Dermis blood vessel endothelial cell (primary cell): Measurements from ENCODE around the gene CHST11. TPM values are rescaled to one million over a fixed set of nuclear protein-coding genes. Genes with fewer than 3 reads are reported as not detected.
"Not testable (repeated sequence)": the region's sequence is repeated elsewhere in the genome, so short reads cannot be mapped to it uniquely, and the experiment has no call there.

ENCODE experiments used
- DNase-seq: peaks from one replicate; pipeline ENCODE4 v3.0.0; 2010
- total RNA-seq: library from RNA; depleted of rRNA; stranded (reverse); fragments of >200 nt; gene quantifications from 2 replicates; pipeline ENCODE4 v1.2.3, GENCODE V29; 2014

Gene CHST11
- total RNA-seq, 1 donor from 2014 or later, result 10.0 TPM

DNA sequence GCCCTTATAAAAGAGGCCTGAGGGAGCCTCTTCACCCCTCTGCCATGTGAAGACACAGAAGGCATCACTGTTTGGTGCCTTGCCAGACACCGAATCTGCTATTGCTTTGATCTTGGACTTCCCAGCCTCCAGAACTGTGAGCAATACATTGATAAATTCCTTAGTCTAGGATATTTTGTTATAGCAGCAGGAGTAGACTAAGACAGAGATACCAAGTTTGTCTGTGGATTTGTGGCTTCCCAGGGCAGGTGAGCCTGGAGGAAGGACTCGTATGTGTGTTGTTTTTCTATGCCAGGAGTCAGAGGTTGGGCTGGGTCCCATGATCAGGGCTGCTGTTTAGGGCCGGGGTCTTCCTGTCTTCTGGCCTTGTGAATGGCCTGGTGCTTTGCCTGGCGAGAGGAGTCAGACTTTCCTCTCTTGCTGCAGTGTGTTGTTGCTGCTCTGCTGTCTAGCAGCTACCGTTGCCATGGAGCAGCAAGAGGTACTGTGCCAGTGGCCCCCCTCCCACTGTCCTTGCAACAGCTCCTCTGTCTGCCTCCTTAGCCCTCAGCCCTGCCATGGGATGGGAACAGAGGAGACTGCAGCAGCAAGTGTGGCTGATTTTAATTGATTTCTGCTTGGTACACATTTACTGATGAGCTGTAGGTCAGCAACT lies 111.2 kb downstream of the CHST11 start:
- no peak for DNase-seq

DNA sequence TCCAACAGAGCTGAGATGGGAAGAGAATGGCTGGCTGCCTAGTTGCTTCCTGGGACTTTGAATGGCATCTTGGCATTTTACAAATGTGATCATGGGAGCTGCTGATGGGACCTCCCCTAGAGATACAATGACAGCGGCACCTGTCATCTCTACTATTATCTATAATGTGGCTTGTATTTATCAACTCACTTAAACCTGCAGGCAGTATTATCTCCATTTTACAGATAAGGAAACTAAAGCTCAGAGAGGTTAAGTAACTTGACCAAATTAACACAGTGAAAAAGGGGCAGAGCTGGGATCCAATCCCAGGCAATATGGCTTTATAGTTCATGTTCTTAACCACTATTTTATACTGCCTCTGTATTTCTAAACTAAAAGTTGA lies 111.7 kb downstream of the CHST11 start:
- DNase-seq, result no peak

DNA sequence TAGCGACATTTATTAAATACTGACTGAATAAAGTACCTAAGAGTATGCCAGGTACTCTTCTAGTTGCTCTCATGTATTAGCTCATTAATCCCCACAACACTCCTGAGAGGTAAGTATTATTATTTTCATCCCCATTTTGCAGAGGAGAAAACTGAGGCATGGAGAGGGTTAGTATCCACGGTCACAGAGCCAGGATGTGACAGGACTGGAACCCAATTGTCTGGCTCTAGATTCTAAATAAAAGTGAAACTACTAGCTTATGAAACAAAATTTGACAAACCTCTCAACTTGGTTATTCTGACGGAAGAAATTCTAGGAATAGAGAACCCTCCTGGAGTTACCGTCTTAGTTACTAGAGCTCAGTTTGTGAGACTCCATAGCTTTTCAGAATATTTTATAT lies 112.2 kb downstream of the CHST11 start:
- DNase-seq, result no peak

DNA sequence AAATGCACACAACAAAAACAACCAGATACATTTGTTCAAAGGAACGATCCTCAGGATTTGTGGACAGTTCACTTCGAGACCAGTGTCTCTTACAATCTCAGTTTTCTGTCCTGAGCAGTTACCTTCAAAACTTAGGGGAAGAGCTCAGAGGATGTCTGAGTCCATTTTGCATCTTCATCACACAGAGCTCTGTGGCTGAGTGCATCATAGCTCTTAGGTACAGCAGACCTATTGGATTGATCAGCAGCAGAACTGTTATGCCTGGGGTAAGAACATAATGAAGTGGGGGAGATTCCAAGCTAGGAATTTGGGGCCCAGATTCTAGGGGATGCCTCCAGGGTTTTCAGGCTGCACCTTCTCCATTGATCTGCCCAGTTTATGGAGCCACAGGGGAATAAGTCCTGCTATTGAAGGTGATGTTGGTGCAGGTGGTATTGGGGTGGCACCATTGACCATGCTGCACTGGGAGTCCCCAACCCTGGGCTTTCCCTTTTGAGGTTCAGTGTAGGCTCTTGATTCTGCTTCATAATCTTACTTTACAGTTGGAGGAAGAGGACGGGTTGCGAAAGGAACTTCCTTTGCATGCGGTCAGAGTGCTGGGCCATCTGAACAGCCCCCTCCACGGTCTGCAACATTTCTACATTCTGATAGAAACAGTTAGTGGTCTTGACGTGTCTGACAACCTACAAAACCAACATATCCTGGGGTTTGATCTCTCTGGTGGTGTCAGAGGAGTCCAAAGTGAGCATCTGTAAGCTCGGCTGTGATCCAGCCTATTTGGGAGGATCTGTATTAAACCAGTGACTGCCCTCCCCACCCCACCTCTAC lies 112.8 kb downstream of the CHST11 start:
- no peak for DNase-seq

DNA sequence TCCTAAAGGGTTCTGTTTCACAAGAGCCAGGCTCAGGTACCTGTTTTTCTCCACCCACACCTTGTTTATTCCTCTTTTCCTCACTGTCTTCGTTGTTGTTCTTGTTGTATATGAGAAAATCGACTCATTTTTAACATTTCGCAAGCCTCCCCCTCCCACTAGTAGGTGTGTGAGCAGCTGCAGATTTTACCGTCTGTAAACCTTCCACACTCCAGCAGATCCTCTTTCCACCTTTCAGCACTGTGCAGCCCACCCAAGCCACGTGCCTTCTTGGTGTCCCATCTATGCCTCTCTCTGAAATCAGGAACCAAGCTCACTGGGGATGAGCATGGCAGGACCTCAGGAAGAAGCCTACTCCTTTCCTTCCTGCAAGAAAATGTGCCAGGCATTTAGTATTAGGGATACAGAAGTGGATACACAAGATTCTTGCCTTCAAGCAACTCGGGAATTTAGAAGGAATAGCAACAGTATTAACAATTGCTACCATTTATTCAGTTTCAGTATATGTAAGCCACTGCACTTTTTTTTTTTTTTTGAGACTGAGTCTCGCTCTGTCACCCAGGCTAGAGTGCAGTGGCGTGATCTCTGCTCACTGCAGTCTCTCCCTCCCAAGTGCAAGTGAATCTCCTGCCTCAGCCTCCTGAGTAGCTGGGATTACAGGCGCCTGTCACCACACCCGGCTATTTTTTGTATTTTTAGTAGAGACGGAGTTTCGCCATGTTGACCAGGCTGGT lies 113.6 kb downstream of the CHST11 start:
- DNase-seq, result no peak

DNA sequence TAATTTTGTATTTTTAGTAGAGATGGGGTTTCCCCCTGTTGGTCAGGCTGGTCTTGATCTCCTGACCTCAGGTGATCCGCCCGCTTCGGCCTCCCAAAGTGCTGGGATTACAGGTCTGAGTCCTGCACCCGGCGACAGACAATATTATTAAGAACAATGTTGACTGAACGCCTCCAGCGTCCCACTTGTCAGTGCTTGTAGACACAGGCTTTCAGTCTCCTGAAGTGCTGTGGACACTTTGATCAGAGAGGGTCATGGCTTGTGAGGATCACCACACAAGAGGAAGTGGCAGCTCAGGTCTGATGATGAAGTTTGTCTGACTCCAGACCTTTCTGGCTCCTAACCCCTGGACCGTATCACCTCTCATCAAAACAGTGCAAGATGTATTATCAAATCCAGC lies 114.6 kb downstream of the CHST11 start:
- DNase-seq, result no peak

DNA sequence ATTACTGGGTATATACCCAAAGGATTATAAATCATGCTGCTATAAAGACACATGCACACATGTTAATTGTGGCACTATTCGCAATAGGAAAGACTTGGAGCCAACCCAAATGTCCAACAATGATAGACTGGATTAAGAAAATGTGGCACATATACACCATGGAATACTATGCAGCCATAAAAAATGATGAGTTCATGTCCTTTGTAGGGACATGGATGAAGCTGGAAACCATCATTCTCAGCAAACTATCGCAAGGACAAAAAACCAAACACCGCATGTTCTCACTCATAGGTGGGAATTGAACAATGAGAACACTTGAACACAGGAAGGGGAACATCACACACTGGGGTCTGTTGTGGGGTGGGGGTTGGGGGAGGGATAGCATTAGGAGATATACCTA lies 117.6 kb downstream of the CHST11 start:
- not testable (repeated sequence) for DNase-seq

DNA sequence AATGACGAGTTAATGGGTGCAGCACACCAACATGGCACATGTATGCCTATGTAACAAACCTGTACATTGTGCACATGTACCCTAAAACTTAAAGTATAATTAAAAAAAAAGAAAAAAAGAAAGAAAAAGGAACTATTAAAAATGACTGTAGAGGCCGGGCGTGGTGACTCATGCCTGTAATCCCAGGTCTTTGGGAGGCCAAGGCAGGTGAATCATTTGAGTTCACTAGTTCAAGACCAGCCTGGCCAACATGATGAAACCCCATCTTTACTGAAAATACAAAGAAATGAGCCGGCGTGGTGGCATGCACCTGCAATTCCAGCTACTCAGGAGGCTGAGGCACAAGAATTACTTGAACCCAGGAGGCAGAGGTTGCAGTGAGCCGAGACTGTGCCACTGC lies 118.0 kb downstream of the CHST11 start:
- not testable (repeated sequence) for DNase-seq

DNA sequence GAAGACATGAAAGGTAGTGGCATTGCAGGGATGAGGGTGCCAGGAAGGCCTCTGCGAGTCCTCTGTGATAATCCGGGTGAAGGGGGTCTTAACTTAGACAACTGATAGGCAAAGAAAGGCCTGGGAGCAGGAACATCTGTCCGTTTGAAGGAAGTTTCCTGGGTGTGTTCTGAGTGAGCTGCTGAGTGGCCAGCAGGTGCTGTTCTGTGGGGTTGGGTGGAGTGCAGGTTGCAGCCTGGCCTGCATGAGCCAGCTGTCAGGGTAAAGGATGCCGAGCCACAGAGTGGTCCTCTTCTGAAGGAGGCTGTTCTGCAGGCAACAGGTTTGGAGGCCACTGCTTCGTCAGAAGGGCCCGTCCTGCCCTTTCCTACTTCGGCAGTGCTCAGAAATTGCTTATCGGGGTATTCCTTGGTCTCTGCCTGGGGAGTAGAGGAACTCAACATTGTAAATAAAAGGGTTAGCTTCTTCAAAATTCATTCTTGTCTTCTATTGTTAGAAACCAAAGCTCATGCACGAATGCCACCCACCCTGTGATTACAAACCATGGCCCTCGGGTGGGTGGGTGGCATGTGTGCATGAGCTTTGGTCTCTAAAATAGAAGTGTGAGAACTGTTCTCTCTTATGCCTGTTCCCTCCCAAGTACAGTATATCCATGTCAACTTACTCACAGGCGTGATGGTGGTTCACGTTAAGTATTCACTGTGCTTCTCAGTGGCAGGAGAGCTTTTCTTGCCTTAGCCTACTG lies 118.9 kb downstream of the CHST11 start:
- DNase-seq, result no peak

DNA sequence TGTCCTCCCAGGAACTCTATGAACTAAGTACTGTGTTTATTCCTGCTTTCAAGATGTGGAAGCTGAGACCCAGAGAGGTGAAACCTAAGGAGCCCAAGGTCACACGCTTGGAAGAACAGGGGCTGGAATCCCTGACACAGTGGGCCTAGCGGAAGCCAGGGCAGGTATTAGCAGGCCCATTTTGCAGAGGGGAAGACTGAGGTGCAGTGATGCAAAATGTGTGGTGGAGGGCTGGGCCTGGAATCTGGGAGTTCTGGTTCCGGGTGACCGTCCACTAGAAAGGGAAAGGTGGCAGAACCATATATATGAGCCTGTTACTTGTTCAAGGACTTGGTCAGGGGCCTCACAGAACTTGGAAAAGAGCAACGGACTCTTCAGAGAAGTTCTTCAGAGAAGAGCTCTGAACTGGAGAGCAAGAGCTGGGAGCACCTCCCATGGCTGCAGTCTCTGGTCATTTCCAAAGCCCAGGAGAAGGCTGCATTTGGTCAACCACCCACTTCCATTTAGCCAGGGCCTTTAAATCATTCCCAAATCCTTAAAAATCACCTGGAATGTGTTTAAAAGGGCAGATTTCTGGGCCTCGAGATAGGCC lies 119.5 kb downstream of the CHST11 start:
- DNase-seq, result no peak

DNA sequence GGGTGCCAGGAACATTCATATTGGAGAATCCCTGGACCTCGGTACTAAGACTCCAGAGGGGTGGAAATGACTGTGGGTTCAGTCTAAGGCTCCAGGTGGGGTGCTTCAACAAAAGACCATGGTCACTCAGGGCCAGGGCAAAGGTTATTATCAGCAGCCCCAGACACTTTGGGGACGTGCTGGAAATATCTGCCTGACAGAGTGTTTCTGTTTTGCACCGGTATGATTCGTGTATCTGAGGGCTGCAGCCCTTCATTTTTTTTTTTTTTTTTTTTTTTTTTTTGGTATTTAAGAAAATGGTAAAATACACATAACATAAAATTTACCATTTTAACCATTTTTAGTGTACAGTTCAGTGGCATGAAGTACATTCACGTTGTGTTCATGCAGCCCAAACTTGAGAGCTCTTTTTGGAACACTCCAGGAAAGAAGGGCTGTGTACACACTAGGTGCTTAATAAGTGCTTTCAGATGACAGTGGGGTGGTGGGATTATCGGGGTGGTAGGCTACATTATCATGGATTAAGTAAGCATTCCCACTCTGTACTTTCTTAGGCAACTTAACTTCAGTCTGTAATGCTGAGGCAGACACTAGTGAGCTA lies 120.3 kb downstream of the CHST11 start:
- DNase-seq, result no peak

DNA sequence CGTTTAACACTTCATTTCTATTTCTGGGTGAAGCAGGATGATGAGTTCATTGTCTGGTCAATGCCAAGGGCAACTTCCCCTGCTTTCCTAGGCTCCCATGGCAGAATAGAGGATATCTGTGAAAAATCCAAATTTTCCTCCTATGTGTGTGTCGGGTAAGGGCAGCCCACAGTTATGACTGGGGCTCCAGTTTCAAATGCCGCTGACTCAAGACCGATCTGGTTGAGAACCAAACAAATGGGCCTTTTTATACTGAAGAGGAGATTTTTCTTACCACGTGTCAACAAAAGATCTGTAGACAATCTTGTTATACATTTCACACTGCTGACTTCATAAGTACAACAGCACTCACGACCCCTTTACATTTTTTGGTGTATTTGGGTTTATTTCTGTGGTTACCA lies 120.8 kb downstream of the CHST11 start:
- DNase-seq, result no peak

DNA sequence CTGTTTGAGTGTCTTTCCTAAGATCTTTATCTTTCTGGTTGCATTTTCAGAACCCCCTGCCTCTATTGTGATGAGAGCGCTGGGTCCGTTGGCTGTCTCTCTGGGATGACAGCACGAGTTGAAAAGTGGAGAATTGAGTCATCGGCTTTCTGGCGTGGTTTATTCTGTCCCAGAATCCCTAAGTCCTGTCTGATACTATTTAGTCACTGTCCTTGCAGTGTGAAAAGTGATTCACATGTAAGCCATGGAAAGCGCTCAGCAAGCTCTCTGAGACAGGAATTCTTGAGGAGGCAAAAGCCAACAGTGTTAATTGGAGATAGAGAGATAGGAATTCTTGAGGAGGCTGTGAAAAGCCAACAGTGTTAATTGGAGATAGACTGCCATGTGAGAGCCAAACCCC lies 121.7 kb downstream of the CHST11 start:
- DNase-seq, result peak; percentile 8

DNA sequence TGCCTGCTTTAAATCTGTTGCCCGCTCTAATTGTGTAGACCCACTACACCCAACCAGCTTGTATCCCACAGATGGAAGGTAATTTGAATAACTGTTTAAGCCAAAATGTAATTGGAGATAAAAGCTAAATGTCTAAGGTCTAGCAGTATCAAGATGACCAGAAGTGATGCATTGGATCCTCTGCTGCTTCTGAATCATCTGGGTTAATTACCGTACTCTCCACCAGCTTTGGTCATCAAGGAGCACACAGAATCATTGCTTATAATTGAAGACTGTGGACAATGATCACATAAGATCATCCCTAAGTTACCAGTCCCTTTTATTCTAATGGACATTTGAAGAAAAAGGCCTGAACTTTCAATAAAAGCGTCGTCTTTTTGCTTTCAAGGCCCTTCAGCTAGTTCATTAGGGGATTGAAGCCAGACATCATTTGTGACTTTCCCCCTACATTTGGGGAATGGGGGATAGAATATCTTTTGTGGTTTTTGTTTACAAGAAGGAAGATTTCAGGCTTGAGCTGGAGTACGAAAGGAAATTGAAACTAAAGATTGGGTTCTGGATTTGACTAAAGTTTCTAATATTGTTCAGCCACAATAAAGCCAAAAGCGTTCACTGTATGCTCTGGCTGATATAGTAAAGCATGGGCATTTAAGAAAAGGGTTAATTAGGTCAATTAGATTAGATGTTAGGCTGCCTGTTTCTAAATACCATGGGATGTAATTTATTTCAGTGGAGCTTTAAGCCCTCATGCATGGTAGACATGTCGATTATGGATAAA lies 123.2 kb downstream of the CHST11 start:
- no peak for DNase-seq

DNA sequence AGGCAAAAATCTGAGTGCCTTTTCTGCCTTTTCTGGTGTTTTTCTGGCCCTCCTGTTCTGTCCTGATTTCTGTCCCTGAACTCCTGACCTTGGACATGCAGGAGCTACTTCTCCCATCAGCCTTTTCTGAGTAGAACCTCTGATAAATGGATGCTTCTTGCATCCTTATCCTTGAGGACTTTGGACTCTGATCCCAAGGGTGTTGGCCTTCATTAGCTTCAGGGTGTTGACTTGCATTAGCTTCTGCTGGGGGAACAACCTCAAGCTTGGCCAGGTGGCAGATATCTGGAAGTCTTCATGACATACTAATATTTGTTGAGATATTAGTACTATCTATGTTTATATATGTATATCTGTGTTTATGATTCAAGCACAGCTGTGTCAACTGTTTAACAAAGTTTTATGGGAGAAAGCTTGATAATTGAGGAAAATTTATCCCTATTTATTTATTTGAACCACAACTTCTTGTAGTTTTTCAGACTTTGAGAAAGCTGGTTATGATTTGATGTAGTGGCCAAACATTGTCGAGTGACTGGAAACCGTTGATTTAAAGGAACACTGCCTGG lies 124.3 kb downstream of the CHST11 start:
- DNase-seq, result no peak

DNA sequence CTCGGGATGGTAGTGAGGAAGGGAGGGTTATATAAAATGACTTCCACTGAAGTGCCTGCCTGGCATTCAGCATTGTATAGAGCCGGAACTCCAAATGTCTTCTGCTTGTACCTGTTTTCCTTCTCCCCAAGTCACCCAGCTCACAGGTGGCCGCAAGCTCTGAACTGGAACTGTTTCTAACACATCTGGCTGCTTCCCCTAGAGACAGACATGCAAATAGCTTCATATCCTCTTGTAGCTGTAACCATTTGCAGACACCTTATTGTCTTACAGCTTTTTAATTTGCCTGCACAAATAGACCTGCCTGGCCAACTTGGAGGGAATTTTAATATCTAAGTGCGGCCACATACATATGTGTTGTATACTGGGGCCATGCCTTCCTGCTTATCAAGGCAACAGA lies 126.0 kb downstream of the CHST11 start:
- no peak for DNase-seq

DNA sequence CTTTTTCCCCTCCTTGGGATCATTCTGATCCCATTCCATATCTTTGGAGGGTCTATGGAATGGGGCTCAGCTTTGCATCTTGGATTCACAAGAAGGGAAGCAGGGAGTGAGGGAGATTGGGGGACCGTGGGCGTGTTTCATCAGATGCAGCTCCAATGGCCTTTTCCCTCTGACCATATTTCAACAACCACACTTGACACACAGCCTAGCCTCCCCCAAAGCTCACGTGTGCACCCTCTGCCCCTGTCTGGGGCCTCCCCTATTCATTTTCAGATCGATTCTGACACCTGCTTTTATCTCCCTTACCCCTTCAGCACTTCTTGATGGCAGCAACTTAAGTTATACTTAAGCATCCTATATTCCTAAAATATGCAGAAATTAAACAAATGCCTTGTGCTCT lies 126.6 kb downstream of the CHST11 start:
- DNase-seq, result no peak

DNA sequence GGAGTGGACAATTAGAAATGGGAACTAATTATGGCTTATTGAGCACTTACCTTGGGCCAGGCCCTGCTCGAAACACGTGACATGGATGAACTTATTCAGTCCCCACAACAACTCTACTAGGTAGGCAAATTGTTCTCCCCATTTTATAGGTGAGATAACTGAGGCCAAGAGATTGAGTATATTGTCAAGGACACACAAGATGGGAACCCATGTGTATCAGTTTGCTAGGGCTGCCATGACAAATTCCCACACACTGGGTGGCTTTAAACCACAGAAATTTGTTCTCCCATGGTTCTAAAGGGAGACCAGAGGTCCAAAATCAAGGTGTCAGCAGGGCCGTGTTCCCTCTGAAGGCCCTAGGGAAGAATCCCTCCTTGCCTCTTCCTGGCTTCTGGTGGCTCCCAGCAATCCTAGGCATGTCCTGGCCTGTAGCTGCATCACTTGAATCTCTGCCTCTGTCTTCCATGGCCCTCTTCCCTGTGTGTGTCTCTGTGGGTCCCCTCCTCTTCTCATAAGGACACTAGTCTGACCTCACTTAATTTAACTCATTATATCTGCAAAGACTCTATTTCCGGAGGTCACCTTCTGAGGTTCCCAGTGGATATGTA lies 128.8 kb downstream of the CHST11 start:
- no peak for DNase-seq

DNA sequence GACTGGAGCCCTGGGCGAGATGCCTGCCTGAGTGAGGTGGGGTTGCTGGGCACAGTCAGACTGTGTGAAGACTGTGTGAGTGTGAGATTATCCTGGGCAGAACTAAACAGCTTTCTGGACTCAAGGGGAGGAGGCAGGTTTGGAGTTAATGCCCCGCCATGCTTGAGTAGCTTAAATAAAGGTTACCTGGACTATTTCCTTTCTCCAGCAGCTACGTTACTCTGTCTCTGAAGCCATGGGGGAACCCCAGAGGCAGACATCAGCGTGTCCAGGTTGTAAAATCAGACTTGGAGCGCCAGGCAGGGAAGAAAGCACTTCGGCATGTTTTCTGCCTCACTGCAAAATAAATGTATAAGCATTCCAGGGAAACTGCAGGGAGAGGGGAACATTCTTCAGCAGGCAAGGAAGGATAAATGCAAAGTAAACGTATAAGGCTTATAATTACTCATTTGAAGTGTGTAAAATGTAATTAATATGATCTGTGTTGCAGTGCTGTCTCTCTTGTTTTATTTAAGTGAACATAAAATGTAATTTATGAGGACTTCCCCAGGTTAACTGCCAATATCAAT lies 129.7 kb downstream of the CHST11 start:
- no peak for DNase-seq
